ENCODE results near the gene CTIF. TPM values are rescaled to one million over a fixed set of nuclear protein-coding genes. Genes with fewer than 3 reads are reported as not detected.

CTIF gene
- total and polyA plus RNA-seq, 2 experiments from 2014 or later: 8.6 to 14.4 TPM

DNA sequence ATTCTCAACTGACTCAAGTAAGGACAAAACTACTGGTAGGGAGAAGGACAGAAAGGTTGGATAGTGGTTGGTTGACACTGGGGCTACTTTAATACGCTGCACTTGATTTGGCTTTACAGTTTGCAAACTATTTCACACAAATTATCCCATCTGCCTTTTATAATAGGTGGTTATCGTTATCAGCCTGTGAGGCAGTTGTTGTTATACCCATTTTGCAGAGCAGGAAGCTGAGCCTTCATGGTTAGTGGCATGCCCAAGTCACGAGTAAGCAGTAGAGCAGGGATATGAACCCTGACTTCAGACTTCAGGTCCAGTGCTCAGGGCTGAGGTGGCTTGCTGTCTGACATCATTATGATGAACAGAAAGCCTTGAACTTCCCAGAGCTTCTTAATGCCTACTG, 5.3 kb downstream of the CTIF start:
- no peak overlapping the region for H3K27ac ChIP-seq (ENCODE audit: low read depth)
- peak overlapping the region; percentile 98 for H3K4me2 ChIP-seq
- Mint-ChIP-seq H3K27ac (no peak overlapping the region), H3K4me3 (peak overlapping the region; percentile 3; the same call in 1 of the 3 replicates), H3K27me3 (ENCODE audit: insufficient read depth, low read depth, poor library complexity) (peaks cover 23% of the 10 kb centered on the region), H3K9me3 (no peaks in the 10 kb centered on the region), H3K4me1 (peaks cover 72% of the 10 kb centered on the region), H3K36me3 (ENCODE audit: low read depth) (peaks cover 4% of the 10 kb centered on the region; the same call in 1 of the 3 replicates)
- H3K4me3 ChIP-seq: no peak overlapping the region; the same call in 1 of the 2 replicates
- no peaks in the 10 kb centered on the region for H3K36me3 ChIP-seq (ENCODE audit: insufficient read depth)
- peaks cover 15% of the 10 kb centered on the region for H4K20me1 ChIP-seq (replicated peaks; ENCODE audit: insufficient read depth)
- H3F3A ChIP-seq (replicated peaks; ENCODE audit: low read depth): peaks cover 28% of the 10 kb centered on the region
- peaks cover 5% of the 10 kb centered on the region; the same call in 1 of the 2 replicates for H3K9me2 ChIP-seq (ENCODE audit: insufficient read depth)
- TF ChIP-seq NANOG (IDR thresholded peaks at IDR 0.05; ENCODE audit: borderline replicate concordance) (no peak), STAT1 (IDR thresholded peaks at IDR 0.05; ENCODE audit: unreplicated experiment) (no peak), EZH2phosphoT487 (IDR thresholded peaks at IDR 0.05; ENCODE audit: unreplicated experiment) (no peak), ZNF114 (CRISPR knock-in tag; IDR thresholded peaks at IDR 0.05) (no peak), CREB1 (CRISPR knock-in tag; IDR thresholded peaks at IDR 0.05; ENCODE audit: low read depth) (no peak), JUNB (IDR thresholded peaks at IDR 0.05; ENCODE audit: unreplicated experiment) (no peak), ZNF331 (CRISPR knock-in tag; IDR thresholded peaks at IDR 0.05; ENCODE audit: low read depth) (no peak)
- TF ChIP-seq, protein P1, sequence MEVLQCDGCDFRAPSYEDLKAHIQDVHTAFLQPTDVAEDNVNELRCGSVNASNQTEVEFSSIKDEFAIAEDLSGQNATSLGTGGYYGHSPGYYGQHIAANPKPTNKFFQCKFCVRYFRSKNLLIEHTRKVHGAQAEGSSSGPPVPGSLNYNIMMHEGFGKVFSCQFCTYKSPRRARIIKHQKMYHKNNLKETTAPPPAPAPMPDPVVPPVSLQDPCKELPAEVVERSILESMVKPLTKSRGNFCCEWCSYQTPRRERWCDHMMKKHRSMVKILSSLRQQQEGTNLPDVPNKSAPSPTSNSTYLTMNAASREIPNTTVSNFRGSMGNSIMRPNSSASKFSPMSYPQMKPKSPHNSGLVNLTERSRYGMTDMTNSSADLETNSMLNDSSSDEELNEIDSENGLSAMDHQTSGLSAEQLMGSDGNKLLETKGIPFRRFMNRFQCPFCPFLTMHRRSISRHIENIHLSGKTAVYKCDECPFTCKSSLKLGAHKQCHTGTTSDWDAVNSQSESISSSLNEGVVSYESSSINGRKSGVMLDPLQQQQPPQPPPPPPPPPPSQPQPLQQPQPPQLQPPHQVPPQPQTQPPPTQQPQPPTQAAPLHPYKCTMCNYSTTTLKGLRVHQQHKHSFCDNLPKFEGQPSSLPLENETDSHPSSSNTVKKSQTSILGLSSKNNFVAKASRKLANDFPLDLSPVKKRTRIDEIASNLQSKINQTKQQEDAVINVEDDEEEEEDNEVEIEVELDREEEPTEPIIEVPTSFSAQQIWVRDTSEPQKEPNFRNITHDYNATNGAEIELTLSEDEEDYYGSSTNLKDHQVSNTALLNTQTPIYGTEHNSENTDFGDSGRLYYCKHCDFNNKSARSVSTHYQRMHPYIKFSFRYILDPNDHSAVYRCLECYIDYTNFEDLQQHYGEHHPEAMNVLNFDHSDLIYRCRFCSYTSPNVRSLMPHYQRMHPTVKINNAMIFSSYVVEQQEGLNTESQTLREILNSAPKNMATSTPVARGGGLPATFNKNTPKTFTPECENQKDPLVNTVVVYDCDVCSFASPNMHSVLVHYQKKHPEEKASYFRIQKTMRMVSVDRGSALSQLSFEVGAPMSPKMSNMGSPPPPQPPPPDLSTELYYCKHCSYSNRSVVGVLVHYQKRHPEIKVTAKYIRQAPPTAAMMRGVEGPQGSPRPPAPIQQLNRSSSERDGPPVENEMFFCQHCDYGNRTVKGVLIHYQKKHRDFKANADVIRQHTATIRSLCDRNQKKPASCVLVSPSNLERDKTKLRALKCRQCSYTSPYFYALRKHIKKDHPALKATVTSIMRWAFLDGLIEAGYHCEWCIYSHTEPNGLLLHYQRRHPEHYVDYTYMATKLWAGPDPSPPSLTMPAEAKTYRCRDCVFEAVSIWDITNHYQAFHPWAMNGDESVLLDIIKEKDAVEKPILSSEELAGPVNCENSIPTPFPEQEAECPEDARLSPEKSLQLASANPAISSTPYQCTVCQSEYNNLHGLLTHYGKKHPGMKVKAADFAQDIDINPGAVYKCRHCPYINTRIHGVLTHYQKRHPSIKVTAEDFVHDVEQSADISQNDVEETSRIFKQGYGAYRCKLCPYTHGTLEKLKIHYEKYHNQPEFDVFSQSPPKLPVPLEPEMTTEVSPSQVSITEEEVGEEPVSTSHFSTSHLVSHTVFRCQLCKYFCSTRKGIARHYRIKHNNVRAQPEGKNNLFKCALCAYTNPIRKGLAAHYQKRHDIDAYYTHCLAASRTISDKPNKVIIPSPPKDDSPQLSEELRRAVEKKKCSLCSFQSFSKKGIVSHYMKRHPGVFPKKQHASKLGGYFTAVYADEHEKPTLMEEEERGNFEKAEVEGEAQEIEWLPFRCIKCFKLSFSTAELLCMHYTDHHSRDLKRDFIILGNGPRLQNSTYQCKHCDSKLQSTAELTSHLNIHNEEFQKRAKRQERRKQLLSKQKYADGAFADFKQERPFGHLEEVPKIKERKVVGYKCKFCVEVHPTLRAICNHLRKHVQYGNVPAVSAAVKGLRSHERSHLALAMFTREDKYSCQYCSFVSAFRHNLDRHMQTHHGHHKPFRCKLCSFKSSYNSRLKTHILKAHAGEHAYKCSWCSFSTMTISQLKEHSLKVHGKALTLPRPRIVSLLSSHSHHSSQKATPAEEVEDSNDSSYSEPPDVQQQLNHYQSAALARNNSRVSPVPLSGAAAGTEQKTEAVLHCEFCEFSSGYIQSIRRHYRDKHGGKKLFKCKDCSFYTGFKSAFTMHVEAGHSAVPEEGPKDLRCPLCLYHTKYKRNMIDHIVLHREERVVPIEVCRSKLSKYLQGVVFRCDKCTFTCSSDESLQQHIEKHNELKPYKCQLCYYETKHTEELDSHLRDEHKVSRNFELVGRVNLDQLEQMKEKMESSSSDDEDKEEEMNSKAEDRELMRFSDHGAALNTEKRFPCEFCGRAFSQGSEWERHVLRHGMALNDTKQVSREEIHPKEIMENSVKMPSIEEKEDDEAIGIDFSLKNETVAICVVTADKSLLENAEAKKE (CRISPR knock-in tag; IDR thresholded peaks at IDR 0.05): no peak
- TF ChIP-seq, protein P2, sequence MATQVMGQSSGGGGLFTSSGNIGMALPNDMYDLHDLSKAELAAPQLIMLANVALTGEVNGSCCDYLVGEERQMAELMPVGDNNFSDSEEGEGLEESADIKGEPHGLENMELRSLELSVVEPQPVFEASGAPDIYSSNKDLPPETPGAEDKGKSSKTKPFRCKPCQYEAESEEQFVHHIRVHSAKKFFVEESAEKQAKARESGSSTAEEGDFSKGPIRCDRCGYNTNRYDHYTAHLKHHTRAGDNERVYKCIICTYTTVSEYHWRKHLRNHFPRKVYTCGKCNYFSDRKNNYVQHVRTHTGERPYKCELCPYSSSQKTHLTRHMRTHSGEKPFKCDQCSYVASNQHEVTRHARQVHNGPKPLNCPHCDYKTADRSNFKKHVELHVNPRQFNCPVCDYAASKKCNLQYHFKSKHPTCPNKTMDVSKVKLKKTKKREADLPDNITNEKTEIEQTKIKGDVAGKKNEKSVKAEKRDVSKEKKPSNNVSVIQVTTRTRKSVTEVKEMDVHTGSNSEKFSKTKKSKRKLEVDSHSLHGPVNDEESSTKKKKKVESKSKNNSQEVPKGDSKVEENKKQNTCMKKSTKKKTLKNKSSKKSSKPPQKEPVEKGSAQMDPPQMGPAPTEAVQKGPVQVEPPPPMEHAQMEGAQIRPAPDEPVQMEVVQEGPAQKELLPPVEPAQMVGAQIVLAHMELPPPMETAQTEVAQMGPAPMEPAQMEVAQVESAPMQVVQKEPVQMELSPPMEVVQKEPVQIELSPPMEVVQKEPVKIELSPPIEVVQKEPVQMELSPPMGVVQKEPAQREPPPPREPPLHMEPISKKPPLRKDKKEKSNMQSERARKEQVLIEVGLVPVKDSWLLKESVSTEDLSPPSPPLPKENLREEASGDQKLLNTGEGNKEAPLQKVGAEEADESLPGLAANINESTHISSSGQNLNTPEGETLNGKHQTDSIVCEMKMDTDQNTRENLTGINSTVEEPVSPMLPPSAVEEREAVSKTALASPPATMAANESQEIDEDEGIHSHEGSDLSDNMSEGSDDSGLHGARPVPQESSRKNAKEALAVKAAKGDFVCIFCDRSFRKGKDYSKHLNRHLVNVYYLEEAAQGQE (IDR thresholded peaks at IDR 0.05; ENCODE audit: unreplicated experiment): no peak
- TF ChIP-seq, protein P3, sequence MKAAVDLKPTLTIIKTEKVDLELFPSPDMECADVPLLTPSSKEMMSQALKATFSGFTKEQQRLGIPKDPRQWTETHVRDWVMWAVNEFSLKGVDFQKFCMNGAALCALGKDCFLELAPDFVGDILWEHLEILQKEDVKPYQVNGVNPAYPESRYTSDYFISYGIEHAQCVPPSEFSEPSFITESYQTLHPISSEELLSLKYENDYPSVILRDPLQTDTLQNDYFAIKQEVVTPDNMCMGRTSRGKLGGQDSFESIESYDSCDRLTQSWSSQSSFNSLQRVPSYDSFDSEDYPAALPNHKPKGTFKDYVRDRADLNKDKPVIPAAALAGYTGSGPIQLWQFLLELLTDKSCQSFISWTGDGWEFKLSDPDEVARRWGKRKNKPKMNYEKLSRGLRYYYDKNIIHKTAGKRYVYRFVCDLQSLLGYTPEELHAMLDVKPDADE (IDR thresholded peaks at IDR 0.05): no peak
- peaks cover 55% of the 10 kb centered on the region for H3K79me2 ChIP-seq (replicated peaks; ENCODE audit: insufficient read depth)
- ATAC-seq (no peak), DNase-seq (ENCODE audit: low spot score) (no peak)
- peaks cover 24% of the 10 kb centered on the region for H3K27me3 ChIP-seq (ENCODE audit: insufficient read depth)
- peaks cover 70% of the 10 kb centered on the region for H3K4me1 ChIP-seq (ENCODE audit: insufficient read depth)
- H2AFZ ChIP-seq: no peak overlapping the region
